Measurements from ENCODE around the gene MMP7. TPM values are rescaled to one million over a fixed set of nuclear protein-coding genes. Genes with fewer than 3 reads are reported as not detected.
A peak's percentile ranks its signal among the peaks of the same experiment; 100 is the strongest.

MMP7 gene
- total RNA-seq, 1 experiment from 2014 or later = 2.7 TPM

DNA sequence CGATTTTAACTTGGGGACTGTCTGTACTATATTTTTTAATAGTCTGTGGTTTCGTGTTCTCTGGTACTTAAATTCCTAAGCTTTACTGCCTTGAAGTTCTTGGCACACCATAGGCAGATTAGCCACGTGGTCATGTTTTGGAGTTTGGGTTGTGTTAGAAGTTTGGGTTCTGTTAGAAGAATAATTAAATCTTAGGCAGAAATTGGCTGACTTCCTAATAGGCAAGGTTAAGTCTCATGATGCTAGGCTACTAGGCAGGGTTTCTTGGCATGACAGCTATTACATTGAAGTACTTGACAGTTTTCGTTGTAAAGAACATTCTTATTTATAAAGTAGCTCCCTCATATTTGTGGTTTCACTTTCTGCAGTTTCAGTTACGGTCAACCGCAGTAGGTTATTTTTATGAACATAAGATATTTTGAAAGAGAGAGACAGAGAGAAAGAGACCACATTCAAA, 30.0 kb upstream of the MMP7 start:
- DNase-seq (ENCODE audit: low read depth, low spot score) = no peak
- H3K27ac ChIP-seq (ENCODE audit: low read length) = peak overlapping the region; percentile 78
- peaks cover 12% of the 10 kb centered on the region; the same call in 1 of the 2 replicates for H3K9me3 ChIP-seq (ENCODE audit: control insufficient read depth, insufficient read depth, low read depth, low read length)
- ChIA-PET POLR2A (no interaction called here), CTCF (interaction anchor here (0.6 kb wide), 1 partner anchor 752 kb away, joined by 7 read pairs; no protein-coding TSS in a partner anchor)
- no peaks in the 10 kb centered on the region for H3K36me3 ChIP-seq (ENCODE audit: control insufficient read depth, insufficient read depth, low read length)
- peaks cover 18% of the 10 kb centered on the region for H3K4me1 ChIP-seq (ENCODE audit: control insufficient read depth, insufficient read depth, low read length)
- H3K27me3 ChIP-seq (ENCODE audit: control insufficient read depth, insufficient read depth, low read length) = no peaks in the 10 kb centered on the region
- in situ Hi-C loops (cut with HindIII; ENCODE audit: low pct_unique_long_range_greater_than_20kb, low sequenced_read_pairs) = no loop called here
- peak; percentile 47 for ATAC-seq
- intact Hi-C loops (cut with micrococcal nuclease; ENCODE audit: unreplicated experiment) = no loop called here
- no TSS peak for BruUV-seq (replicated peaks)
- TF ChIP-seq SIN3A (IDR thresholded peaks at IDR 0.05; ENCODE audit: borderline replicate concordance, insufficient read depth, low read depth, low read length) (no peak), TCF7L2 (IDR thresholded peaks at IDR 0.05; ENCODE audit: low read depth, low read length) (no peak)
- peak overlapping the region in 1 of 2 experiments; percentile 4; a peak in 1 of 4 replicates for H3K4me3 ChIP-seq (ENCODE audit: low read depth in 2 of 2, low read length in 2 of 2)

DNA sequence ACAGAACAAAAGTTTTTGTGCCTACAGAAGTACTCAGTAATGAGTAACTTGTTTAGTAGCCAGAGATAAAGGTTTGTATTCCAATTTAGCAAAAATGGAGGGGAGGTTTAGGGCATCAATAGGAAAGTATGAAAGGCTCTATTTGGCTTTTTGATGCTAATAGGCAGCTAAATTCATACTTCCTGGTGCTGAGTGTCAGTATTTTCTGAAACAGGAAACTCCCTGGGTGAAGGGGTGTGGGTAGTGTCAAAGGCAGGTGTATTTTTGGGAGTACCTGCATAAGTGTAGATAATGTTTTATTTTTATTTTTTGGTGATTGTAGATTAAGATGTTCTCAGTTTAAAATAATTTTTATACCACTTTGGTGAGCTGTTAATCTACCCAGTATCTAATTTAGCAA, 29.3 kb upstream of the MMP7 start:
- POLR2A ChIA-PET = no interaction called here
- no peak overlapping the region for H3K4me3 ChIP-seq (ENCODE audit: low read depth in 2 of 2, low read length in 2 of 2)

DNA sequence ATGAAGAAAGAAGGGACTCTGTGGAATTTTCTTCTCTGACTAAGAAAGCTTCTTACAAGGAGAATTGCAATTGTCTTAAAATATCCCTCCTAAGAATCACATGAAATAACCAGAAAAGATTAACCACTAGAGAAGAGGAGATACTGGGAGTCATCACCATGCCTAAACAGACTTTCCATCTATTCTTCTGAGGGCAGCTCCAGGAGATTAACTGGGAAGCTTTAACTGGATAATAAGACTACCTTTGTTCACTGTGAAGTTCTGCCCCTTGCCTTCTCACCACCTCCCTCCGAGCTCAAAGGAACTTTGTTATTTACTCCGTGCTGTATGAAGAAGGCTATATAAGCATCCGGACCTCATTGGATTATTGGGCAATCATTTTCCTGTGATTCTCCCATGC, 24.5 kb upstream of the MMP7 start:
- no peak for TF ChIP-seq SIN3A (IDR thresholded peaks at IDR 0.05; ENCODE audit: borderline replicate concordance, insufficient read depth, low read depth, low read length)
- TF ChIP-seq, protein P1, sequence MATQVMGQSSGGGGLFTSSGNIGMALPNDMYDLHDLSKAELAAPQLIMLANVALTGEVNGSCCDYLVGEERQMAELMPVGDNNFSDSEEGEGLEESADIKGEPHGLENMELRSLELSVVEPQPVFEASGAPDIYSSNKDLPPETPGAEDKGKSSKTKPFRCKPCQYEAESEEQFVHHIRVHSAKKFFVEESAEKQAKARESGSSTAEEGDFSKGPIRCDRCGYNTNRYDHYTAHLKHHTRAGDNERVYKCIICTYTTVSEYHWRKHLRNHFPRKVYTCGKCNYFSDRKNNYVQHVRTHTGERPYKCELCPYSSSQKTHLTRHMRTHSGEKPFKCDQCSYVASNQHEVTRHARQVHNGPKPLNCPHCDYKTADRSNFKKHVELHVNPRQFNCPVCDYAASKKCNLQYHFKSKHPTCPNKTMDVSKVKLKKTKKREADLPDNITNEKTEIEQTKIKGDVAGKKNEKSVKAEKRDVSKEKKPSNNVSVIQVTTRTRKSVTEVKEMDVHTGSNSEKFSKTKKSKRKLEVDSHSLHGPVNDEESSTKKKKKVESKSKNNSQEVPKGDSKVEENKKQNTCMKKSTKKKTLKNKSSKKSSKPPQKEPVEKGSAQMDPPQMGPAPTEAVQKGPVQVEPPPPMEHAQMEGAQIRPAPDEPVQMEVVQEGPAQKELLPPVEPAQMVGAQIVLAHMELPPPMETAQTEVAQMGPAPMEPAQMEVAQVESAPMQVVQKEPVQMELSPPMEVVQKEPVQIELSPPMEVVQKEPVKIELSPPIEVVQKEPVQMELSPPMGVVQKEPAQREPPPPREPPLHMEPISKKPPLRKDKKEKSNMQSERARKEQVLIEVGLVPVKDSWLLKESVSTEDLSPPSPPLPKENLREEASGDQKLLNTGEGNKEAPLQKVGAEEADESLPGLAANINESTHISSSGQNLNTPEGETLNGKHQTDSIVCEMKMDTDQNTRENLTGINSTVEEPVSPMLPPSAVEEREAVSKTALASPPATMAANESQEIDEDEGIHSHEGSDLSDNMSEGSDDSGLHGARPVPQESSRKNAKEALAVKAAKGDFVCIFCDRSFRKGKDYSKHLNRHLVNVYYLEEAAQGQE (IDR thresholded peaks at IDR 0.05; ENCODE audit: insufficient read depth in 1 of 2, low read depth in 2 of 2, low read length in 1 of 2) = no peak
- no peak for TF ChIP-seq TCF7L2 (IDR thresholded peaks at IDR 0.05; ENCODE audit: low read depth, low read length)
- TF ChIP-seq, protein P2, sequence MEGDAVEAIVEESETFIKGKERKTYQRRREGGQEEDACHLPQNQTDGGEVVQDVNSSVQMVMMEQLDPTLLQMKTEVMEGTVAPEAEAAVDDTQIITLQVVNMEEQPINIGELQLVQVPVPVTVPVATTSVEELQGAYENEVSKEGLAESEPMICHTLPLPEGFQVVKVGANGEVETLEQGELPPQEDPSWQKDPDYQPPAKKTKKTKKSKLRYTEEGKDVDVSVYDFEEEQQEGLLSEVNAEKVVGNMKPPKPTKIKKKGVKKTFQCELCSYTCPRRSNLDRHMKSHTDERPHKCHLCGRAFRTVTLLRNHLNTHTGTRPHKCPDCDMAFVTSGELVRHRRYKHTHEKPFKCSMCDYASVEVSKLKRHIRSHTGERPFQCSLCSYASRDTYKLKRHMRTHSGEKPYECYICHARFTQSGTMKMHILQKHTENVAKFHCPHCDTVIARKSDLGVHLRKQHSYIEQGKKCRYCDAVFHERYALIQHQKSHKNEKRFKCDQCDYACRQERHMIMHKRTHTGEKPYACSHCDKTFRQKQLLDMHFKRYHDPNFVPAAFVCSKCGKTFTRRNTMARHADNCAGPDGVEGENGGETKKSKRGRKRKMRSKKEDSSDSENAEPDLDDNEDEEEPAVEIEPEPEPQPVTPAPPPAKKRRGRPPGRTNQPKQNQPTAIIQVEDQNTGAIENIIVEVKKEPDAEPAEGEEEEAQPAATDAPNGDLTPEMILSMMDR (IDR thresholded peaks at IDR 0.05) = no peak
- no peak for TF ChIP-seq POLR2AphosphoS5 (IDR thresholded peaks at IDR 0.05; ENCODE audit: low read depth, low read length)
- Histone ChIP-seq H3K27ac (ENCODE audit: low read length) (peak overlapping the region; percentile 83), H3K27me3 (ENCODE audit: control insufficient read depth, insufficient read depth, low read length) (no peaks in the 10 kb centered on the region), H3K36me3 (ENCODE audit: control insufficient read depth, insufficient read depth, low read length) (no peaks in the 10 kb centered on the region), H3K9me3 (ENCODE audit: control insufficient read depth, insufficient read depth, low read depth, low read length) (peaks cover 4% of the 10 kb centered on the region; the same call in 1 of the 2 replicates), H3K4me1 (ENCODE audit: control insufficient read depth, insufficient read depth, low read length) (peaks cover 38% of the 10 kb centered on the region), H3K4me3 (ENCODE audit: low read depth in 2 of 2, low read length in 2 of 2) (no peak overlapping the region)
- DNase-seq (ENCODE audit: low read depth, low spot score) = no peak
- no TSS peak for BruUV-seq (replicated peaks)
- ATAC-seq = no peak
- POLR2A ChIA-PET = interaction anchor here (0.6 kb wide), 1 partner anchor 235 kb away, joined by 4 read pairs; no protein-coding TSS in a partner anchor
- in situ Hi-C loops (cut with HindIII; ENCODE audit: low pct_unique_long_range_greater_than_20kb, low sequenced_read_pairs) (no loop called here), intact Hi-C loops (cut with micrococcal nuclease; ENCODE audit: unreplicated experiment) (no loop called here)
- CTCF ChIA-PET = no interaction called here

More for the DNA sequence above, 29.3 kb upstream of the MMP7 start:
- DNase-seq (ENCODE audit: low read depth, low spot score) (no peak), ATAC-seq (no peak)
- intact Hi-C loops (cut with micrococcal nuclease; ENCODE audit: unreplicated experiment) (no loop called here), in situ Hi-C loops (cut with HindIII; ENCODE audit: low pct_unique_long_range_greater_than_20kb, low sequenced_read_pairs) (no loop called here)
- H3K27ac ChIP-seq (ENCODE audit: low read length) = peak overlapping the region; percentile 78
- no peaks in the 10 kb centered on the region for H3K27me3 ChIP-seq (ENCODE audit: control insufficient read depth, insufficient read depth, low read length)
- H3K4me1 ChIP-seq (ENCODE audit: control insufficient read depth, insufficient read depth, low read length) = peaks cover 18% of the 10 kb centered on the region
- peaks cover 9% of the 10 kb centered on the region; the same call in 1 of the 2 replicates for H3K9me3 ChIP-seq (ENCODE audit: control insufficient read depth, insufficient read depth, low read depth, low read length)
- CTCF ChIA-PET = interaction anchor here (0.5 kb wide), 1 partner anchor 24 kb away, joined by 4 read pairs; no protein-coding TSS in a partner anchor
- H3K36me3 ChIP-seq (ENCODE audit: control insufficient read depth, insufficient read depth, low read length) = no peaks in the 10 kb centered on the region
- TF ChIP-seq, protein P2 (IDR thresholded peaks at IDR 0.05) = no peak
- BruUV-seq (replicated peaks) = no TSS peak
